Endothelial cell of umbilical vein (primary cell): ENCODE data around the gene LCOR. TPM values are rescaled to one million over a fixed set of nuclear protein-coding genes. Genes with fewer than 3 reads are reported as not detected.
"Not testable (repeated sequence)": the region's sequence is repeated elsewhere in the genome, so short reads cannot be mapped to it uniquely, and the experiment has no call there.

ENCODE experiments used
- BruUV-seq: library from RNA; stranded (reverse); fragments of 400-500 nt; replicated peaks from 2 replicates; lab custom pipeline; 2021; lab: Mats Ljungman, UMichigan
- CTCF ChIA-PET: fragments of 300-600, 350-600 bp; sonication (Branson Sonifier 250); formaldehyde crosslinking; loops from one replicate; lab custom pipeline; 2021; ENCODE audit warnings: antibody characterized with exemption, inconsistent platforms; lab: Charles Lee
- POLR2A ChIA-PET: fragments of 300-600, 350-600 bp; sonication (Branson Sonifier 250); formaldehyde crosslinking; loops from one replicate; lab custom pipeline; 2021; ENCODE audit warnings: antibody characterized with exemption, inconsistent platforms; lab: Charles Lee
- DNase-seq: peaks from one replicate; pipeline ENCODE4 v3.0.0-alpha.2; 2011; ENCODE audit warnings: low read depth, low spot score
- FAIRE-seq: peaks from 2 replicates; lab custom pipeline; 2011; peaks lifted over from hg19 to GRCh38; lab: Jason Lieb, UNC
- H2AFZ ChIP-seq: 2 replicates; pipeline ENCODE4 v1.6.0; 2012; ENCODE audit warnings: low read depth, low read length, control low read depth, inconsistent platforms
- H3K27ac ChIP-seq: 2 replicates; pipeline ENCODE4 v1.5.1; 2011; ENCODE audit warnings: low read depth, mild to moderate bottlenecking, control low read depth, low read length, moderate library complexity; ENCODE audit not compliant: insufficient read depth
- H3K27me3 ChIP-seq, 2 experiments: 2 replicates each; pipeline versions ENCODE4 v1.6.0 to v1.6.1; 2011; ENCODE audit warnings: low read length in 2 of 2, mixed read lengths in 1 of 2; ENCODE audit not compliant: control insufficient read depth in 2 of 2, insufficient read depth in 2 of 2
- H3K36me3 ChIP-seq, 2 experiments: 2 replicates in 1 of 2; 3 replicates in 1 of 2; pipeline ENCODE4 v1.5.1; 2011; ENCODE audit warnings: low read length in 2 of 2, mild to moderate bottlenecking in 1 of 2, moderate library complexity in 1 of 2; ENCODE audit not compliant: control insufficient read depth in 2 of 2, insufficient read depth in 2 of 2; ENCODE audit errors: extremely low read depth in 1 of 2
- H3K4me1 ChIP-seq: 3 replicates; pipeline ENCODE4 v1.5.1; 2011; ENCODE audit warnings: mild to moderate bottlenecking, low read length; ENCODE audit not compliant: control insufficient read depth, insufficient read depth; ENCODE audit errors: extremely low read depth
- H3K4me2 ChIP-seq: 2 replicates; pipeline ENCODE4 v1.6.1; 2011; ENCODE audit warnings: low read length, control low read depth, mixed read lengths; ENCODE audit not compliant: insufficient read depth
- H3K4me3 ChIP-seq, 3 experiments: fragments of 200-600 bp in 1 of 3; sonication (generic), shearing (Covaris generic) in 1 of 3; replicated peaks in 1 of 3; 2 replicates each; pipeline ENCODE4 v1.5.1; 2011 to 2016; ENCODE audit warnings: control low read depth in 3 of 3, low read length in 3 of 3, mild to moderate bottlenecking in 2 of 3, inconsistent platforms in 1 of 3, low read depth in 1 of 3, moderate library complexity in 1 of 3; ENCODE audit not compliant: insufficient read depth in 1 of 3
- H3K79me2 ChIP-seq: 2 replicates; pipeline ENCODE4 v1.6.0; 2012; ENCODE audit warnings: low read length, inconsistent platforms; ENCODE audit not compliant: control insufficient read depth, insufficient read depth
- H3K9ac ChIP-seq: replicated peaks from 2 replicates; pipeline ENCODE3; 2011; ENCODE audit warnings: low read length, control low read depth; ENCODE audit not compliant: insufficient read depth; ENCODE audit errors: extremely low read depth
- H3K9me1 ChIP-seq: replicated peaks from 3 replicates; pipeline ENCODE4 v1.6.0; 2011; ENCODE audit warnings: mild to moderate bottlenecking, low read length; ENCODE audit not compliant: control insufficient read depth, insufficient read depth; ENCODE audit errors: extremely low read depth
- H3K9me3 ChIP-seq: replicated peaks from 2 replicates; pipeline ENCODE4 v1.5.1; 2012; ENCODE audit warnings: low read length, inconsistent platforms; ENCODE audit not compliant: control insufficient read depth, insufficient read depth
- H4K20me1 ChIP-seq: replicated peaks from 2 replicates; pipeline ENCODE3; 2011; ENCODE audit warnings: mild to moderate bottlenecking, low read length; ENCODE audit not compliant: control insufficient read depth, insufficient read depth; ENCODE audit errors: extremely low read depth
- CTCF ChIP-seq, 2 donors: IDR thresholded peaks; 1 replicate in 1 of 2; 2 replicates in 1 of 2; pipeline ENCODE4 v1.5.1; 2011; ENCODE audit warnings: low read length in 2 of 2, mild to moderate bottlenecking in 2 of 2, moderate library complexity in 2 of 2, control low read depth in 1 of 2, inconsistent platforms in 1 of 2, low read depth in 1 of 2; ENCODE audit not compliant: insufficient read depth in 1 of 2; ENCODE audit errors: extremely low read depth in 1 of 2
- EZH2 ChIP-seq: IDR thresholded peaks from 2 replicates; pipeline ENCODE4 v1.6.1; 2012; ENCODE audit warnings: borderline replicate concordance, low read depth, mild to moderate bottlenecking, moderate library complexity, low read length, inconsistent platforms; ENCODE audit not compliant: severe bottlenecking
- FOS ChIP-seq: IDR thresholded peaks from 2 replicates; pipeline ENCODE4 v1.6.1; 2011; ENCODE audit warnings: mild to moderate bottlenecking, low read length, moderate library complexity, borderline replicate concordance; ENCODE audit not compliant: insufficient read depth
- GATA2 ChIP-seq: IDR thresholded peaks from 2 replicates; pipeline ENCODE4 v1.7.0; 2011; ENCODE audit warnings: low read depth, mild to moderate bottlenecking, moderate library complexity, mixed read lengths, low read length; ENCODE audit not compliant: insufficient read length, insufficient read depth
- JUN ChIP-seq: IDR thresholded peaks from 2 replicates; pipeline ENCODE4 v1.6.1; 2011; ENCODE audit warnings: borderline replicate concordance, low read depth; ENCODE audit not compliant: insufficient read length, insufficient read depth
- MAX ChIP-seq: IDR thresholded peaks from 2 replicates; pipeline ENCODE4 v1.6.1; 2011; ENCODE audit not compliant: insufficient read depth, insufficient read length
- MYC ChIP-seq: IDR thresholded peaks from one replicate; pipeline ENCODE4 v1.6.1; 2011; ENCODE audit warnings: mild to moderate bottlenecking, low read depth, low read length
- POLR2A ChIP-seq: IDR thresholded peaks from 2 replicates; pipeline ENCODE4 v1.6.1; 2012; ENCODE audit warnings: low read depth, mild to moderate bottlenecking, control low read depth, low read length
- POLR2AphosphoS5 ChIP-seq: IDR thresholded peaks from 2 replicates; pipeline ENCODE4 v1.6.1; 2012; ENCODE audit warnings: low read depth, mild to moderate bottlenecking, control low read depth, low read length, moderate library complexity; ENCODE audit not compliant: insufficient read depth
- dilution Hi-C: fragments of 300-500 bp; cut with MboI; formaldehyde crosslinking; loops from one replicate; pipeline ENCODE4 v1.15.0; 2019; ENCODE audit warnings: low sequenced_read_pairs; ENCODE audit not compliant: extremely low pct_ligation_motif_present
- intact Hi-C: fragments of 100-400 bp; cut with micrococcal nuclease; formaldehyde crosslinking; loops from one replicate; pipeline ENCODE4 v1.10.0; 2022
- polyA plus RNA-seq, 4 experiments: library from polyadenylated mRNA; depleted of rRNA in 3 of 4; stranded (reverse) in 3 of 4; unstranded in 1 of 4; fragments of >200 nt; gene quantifications; 2 replicates each; pipeline versions ENCODE4 v1.2.1 to v1.2.3, GENCODE V29; 2011 to 2012; ENCODE audit warnings: missing spikeins in 1 of 4
- total RNA-seq: library from RNA; stranded (reverse); gene quantifications from 2 replicates; pipeline ENCODE4 v1.2.3, GENCODE V29; 2021

Gene LCOR
- total and polyA plus RNA-seq, 2 donors (not counting 3 experiments of a cell fraction or from before 2014, with no cell fraction given) = 11.6 to 39.0 TPM

- Histone ChIP-seq H3K4me3 (no peak overlapping the region), H3K4me2 (no peak overlapping the region), H3K79me2 (peaks cover 90% of the 10 kb centered on the region), H3K27ac (no peak overlapping the region), H3K27me3 (no peaks in the 10 kb centered on the region), H3K36me3 (no peaks in the 10 kb centered on the region), H3K9ac (no peak overlapping the region), H3K9me1 (no peaks in the 10 kb centered on the region), H3K4me1 (no peaks in the 10 kb centered on the region), H3K9me3 (no peaks in the 10 kb centered on the region), H2AFZ (no peak overlapping the region), H4K20me1 (peaks cover 5% of the 10 kb centered on the region)
- intact Hi-C loops = loop anchor here (1.0 kb wide), 1 partner anchor 139 kb away; no protein-coding TSS in a partner anchor
- DNase-seq = no peak
- no peak for FAIRE-seq
- dilution Hi-C loops = no loop called here
- CTCF ChIA-PET = interaction anchor here (0.6 to 3.5 kb wide), 2 partner anchors 11 to 189 kb away, joined by 4 to 8 read pairs; no protein-coding TSS in a partner anchor
- TF ChIP-seq CTCF (IDR thresholded peaks at IDR 0.05; ENCODE audit: extremely low read depth in 1 of 2, insufficient read depth in 1 of 2, low read depth in 1 of 2, low read length in 2 of 2) (no peak), FOS (no peak), EZH2 (no peak), GATA2 (no peak), JUN (no peak), MYC (no peak), MAX (no peak), POLR2AphosphoS5 (no peak), POLR2A (no peak)
- POLR2A ChIA-PET = no interaction called here
- no TSS peak for BruUV-seq
Observed at GRCh38 chr10:96846926-96847325, 14.8 kb downstream of the LCOR start.

DNA sequence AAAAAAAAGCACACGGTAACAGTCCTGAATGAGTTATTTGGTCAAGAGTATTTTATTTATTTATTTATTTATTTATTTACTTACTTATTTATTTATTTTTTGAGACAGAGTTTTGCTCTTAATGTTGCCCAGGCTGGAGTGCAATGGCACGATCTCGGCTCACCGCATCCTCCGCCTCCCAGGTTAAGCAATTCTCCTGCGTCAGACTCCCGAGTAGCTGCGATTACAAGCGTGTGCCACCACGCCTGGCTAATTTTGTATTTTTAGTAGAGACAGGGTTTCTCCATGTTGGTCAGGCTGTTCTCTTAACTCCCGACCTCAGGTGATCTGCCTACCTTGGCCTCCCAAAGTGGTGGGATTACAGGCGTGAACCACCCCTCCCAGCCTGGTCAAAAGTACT is 15.3 kb downstream of the LCOR start:
- H3K27me3 ChIP-seq, H3K4me3 ChIP-seq, dilution Hi-C loops, H3K9me1 ChIP-seq, H3K27ac ChIP-seq, H4K20me1 ChIP-seq, H2AFZ ChIP-seq, H3K9ac ChIP-seq, H3K9me3 ChIP-seq, FAIRE-seq, H3K4me2 ChIP-seq, BruUV-seq, H3K4me1 ChIP-seq, H3K36me3 ChIP-seq, intact Hi-C loops, POLR2A ChIA-PET, DNase-seq: not testable (repeated sequence)
- CTCF ChIA-PET = interaction anchor here (0.6 to 3.5 kb wide), 2 partner anchors 11 to 189 kb away, joined by 4 to 8 read pairs; no protein-coding TSS in a partner anchor
- peaks cover 90% of the 10 kb centered on the region for H3K79me2 ChIP-seq
